Kidney epithelial cell (primary cell): ENCODE data around the gene NAA35. TPM values are rescaled to one million over a fixed set of nuclear protein-coding genes. Genes with fewer than 3 reads are reported as not detected.

ENCODE experiments used
- DNase-seq: peaks from one replicate; pipeline ENCODE4 v3.0.0-alpha.2; 2010; ENCODE audit warnings: low read depth
- H3K27me3 ChIP-seq: 2 replicates; pipeline ENCODE4 v1.6.0; 2011; ENCODE audit warnings: low read length; ENCODE audit not compliant: control insufficient read depth, insufficient read depth
- H3K36me3 ChIP-seq: 2 replicates; pipeline ENCODE4 v1.5.1; 2011; ENCODE audit warnings: low read length; ENCODE audit not compliant: control insufficient read depth, insufficient read depth
- H3K4me3 ChIP-seq: 2 replicates; pipeline ENCODE4 v1.5.1; 2011; ENCODE audit warnings: low read depth, mild to moderate bottlenecking, control low read depth, low read length
- total RNA-seq: library from RNA; depleted of rRNA; stranded (reverse); fragments of >200 nt; gene quantifications from 2 replicates; pipeline ENCODE4 v1.2.3, GENCODE V29; 2015
- TF ChIP-seq, protein P1 (sequence below): IDR thresholded peaks from 2 replicates; pipeline ENCODE4 v1.5.1; 2011; ENCODE audit warnings: mild to moderate bottlenecking, moderate library complexity, low read length, control low read depth, inconsistent platforms; ENCODE audit not compliant: insufficient read depth, poor library complexity, severe bottlenecking

Gene NAA35
- total RNA-seq, 1 donor from 2014 or later, result 30.3 TPM

DNA sequence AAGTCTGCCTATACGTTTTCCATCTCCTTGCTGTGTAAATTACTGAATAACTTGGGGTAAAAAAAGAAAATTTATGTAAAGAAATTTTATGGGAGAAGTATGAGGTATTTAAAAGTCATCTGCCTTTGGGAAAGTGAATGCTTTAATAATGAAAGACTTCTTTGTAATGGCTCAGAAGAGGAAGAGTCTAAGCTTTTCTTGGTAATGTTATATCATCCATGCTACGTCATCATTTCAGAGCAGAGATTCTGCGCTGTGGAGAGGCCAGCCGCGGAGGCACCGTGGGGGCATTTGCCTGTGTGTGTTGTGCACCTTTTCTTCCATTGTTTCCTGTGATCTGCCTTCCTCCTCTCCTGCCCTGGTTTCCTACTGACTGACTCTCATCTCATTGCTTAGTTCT lies 80.2 kb downstream of the NAA35 start:
- Histone ChIP-seq H3K27me3 (no peaks in the 10 kb centered on the region), H3K36me3 (peaks cover 3% of the 10 kb centered on the region), H3K4me3 (no peak overlapping the region)
- DNase-seq, result no peak
- TF ChIP-seq, protein P1, sequence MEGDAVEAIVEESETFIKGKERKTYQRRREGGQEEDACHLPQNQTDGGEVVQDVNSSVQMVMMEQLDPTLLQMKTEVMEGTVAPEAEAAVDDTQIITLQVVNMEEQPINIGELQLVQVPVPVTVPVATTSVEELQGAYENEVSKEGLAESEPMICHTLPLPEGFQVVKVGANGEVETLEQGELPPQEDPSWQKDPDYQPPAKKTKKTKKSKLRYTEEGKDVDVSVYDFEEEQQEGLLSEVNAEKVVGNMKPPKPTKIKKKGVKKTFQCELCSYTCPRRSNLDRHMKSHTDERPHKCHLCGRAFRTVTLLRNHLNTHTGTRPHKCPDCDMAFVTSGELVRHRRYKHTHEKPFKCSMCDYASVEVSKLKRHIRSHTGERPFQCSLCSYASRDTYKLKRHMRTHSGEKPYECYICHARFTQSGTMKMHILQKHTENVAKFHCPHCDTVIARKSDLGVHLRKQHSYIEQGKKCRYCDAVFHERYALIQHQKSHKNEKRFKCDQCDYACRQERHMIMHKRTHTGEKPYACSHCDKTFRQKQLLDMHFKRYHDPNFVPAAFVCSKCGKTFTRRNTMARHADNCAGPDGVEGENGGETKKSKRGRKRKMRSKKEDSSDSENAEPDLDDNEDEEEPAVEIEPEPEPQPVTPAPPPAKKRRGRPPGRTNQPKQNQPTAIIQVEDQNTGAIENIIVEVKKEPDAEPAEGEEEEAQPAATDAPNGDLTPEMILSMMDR, result no peak

DNA sequence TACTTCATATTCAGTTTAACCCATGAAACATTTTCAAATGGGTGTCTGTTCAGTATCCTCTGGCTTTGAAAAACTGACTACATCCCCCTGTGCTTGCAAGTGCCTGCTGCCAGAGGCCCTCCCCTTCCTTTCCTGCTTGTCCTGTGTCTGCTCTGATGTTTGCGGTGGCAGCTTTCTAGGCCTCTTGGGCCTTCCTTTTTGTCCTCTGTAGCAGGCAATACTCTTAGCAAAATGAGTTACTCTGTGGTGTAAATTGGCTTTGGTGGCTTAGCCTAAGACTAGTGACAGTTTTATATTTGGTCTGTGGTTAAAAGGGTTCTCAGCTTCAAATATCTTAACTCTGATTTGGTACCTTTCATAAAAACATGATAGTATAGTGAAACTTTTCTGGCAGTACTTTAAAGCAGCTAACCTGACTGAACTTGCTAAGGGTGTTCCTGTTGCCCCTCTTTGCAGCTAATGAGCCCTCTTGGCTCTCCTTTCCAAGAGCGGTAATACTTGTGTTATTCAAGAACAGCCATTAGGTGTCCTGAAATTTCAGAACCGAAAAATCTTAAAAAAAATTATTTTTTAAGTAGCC lies 81.8 kb downstream of the NAA35 start:
- Histone ChIP-seq H3K4me3 (no peak overlapping the region), H3K27me3 (no peaks in the 10 kb centered on the region), H3K36me3 (peaks cover 3% of the 10 kb centered on the region)
- TF ChIP-seq, protein P1, result no peak
- DNase-seq, result no peak

DNA sequence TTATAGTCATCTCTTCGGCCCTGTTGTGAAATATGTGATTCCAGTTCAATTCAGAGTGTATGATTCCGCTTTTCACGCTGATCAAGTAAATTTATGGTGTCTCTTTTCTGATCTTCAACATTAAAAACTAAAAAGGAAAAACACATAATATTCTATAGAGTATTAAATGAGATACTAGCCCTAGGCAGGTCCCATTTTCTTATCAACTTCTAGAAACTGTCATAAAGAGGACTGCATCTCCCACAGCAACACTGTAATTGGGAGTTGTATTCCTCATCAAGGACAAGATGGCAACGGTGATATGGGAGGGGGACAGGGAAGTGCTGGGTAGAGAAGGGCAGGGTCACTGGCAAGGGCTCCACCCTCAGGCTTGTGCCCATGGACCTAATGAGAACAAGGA lies 86.8 kb downstream of the NAA35 start:
- H3K36me3 ChIP-seq, result peaks cover 3% of the 10 kb centered on the region
- no peaks in the 10 kb centered on the region for H3K27me3 ChIP-seq
- no peak for DNase-seq
- TF ChIP-seq, protein P1, result no peak
- no peak overlapping the region for H3K4me3 ChIP-seq

DNA sequence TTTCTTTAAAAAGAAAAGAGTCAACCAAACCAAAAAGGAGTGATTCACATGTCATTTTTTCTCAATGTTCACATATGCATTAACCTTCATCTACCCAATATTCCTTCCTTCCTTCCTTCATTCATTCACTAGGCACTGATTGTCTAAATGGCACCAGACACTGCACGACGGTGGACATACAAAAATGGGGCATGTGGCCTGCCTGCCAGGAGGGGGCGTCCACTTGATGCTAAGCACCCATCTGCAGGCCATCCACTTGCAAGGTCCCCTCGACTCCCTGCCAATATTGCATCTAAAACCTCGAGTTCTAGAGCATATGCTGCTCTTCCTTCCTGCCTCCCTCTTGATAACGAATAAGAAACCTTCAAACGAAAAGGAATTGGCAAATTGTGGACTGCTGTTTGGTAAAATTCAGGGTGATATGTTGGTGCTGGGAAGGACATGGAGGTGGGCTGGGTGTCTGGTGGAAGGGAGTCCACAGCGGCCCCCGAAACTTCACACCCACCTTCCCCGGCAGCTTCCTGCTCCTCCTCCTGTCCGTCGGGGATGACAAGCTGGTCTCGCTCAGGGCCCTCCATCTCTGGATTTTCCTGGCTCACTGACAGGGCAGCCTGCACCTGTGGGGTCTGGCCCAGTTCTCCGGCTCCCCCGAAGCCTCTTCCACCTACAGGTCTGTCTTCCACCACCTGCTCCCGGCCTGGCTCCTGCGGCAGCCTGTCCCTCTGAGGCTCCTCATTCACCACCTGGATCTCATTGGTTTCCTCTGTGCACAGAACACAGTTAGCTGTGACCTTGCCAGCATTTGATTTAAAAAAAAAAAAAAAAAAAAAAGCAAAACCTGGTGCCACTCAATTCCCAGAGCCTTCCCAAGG lies 94.2 kb downstream of the NAA35 start:
- TF ChIP-seq, protein P1, result peak; percentile 65
- no peak for DNase-seq
- Histone ChIP-seq H3K27me3 (no peaks in the 10 kb centered on the region), H3K36me3 (no peaks in the 10 kb centered on the region), H3K4me3 (no peak overlapping the region)

DNA sequence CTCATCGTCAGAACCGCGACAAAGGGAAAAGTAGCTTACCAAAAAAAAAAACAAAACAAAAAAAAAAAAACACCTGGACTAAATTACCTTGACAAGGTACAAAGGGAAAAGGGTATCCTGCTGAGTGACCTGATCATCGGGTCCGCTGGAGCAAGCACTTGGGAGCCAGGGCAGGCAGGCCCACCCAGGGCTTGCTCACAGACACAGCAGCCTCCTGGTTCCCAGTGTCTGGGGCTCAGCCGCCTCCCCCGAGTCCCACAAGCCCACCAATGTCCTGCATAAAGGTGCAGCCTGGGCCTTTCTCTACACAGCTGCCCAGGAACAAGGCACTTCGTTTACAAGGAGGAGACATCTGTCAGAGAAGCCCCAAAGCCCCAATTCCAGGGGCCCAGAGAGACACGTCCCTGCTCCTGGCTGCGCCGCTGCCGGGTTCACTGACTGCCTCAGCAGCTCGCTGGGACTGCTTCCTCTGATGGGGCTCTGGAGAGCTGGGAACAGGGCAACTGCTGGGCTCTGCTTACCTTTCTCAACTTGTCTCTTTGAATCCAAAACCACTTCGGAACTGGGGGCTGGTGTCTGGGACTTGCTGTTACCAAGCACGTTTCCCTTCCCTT lies 95.0 kb downstream of the NAA35 start:
- DNase-seq, result no peak
- H3K4me3 ChIP-seq, result no peak overlapping the region
- TF ChIP-seq, protein P1, result no peak
- H3K27me3 ChIP-seq, result no peaks in the 10 kb centered on the region
- no peaks in the 10 kb centered on the region for H3K36me3 ChIP-seq
